Measurements from ENCODE around the gene CCDC106.

CCDC106 gene

GRCh38 chr19:55620410-55621204 is 27.4 kb upstream of the CCDC106 start:
- Histone ChIP-seq H3K4me1 (ENCODE audit: low read depth, poor library complexity, severe bottlenecking) (peaks cover 15% of the 10 kb centered on the region), H3K4me2 (no peak overlapping the region), H3K79me2 (ENCODE audit: insufficient read depth, low read depth) (no peaks in the 10 kb centered on the region), H2AFZ (ENCODE audit: low read depth) (no peak overlapping the region), H3K4me3 (IDR thresholded peaks at IDR 0.05; ENCODE audit: insufficient read depth, low read depth, low read length) (no peak overlapping the region), H4K20me1 (ENCODE audit: insufficient read depth) (no peaks in the 10 kb centered on the region), H3K9ac (no peak overlapping the region), H3K27ac (no peak overlapping the region), H3K36me3 (ENCODE audit: insufficient read depth) (no peaks in the 10 kb centered on the region), H3K27me3 (ENCODE audit: insufficient read depth, low read depth) (no peaks in the 10 kb centered on the region)
- no peak for TF ChIP-seq CTCF (conservative IDR thresholded peaks at IDR 0.05; ENCODE audit: low read depth, low read length)

- no peak for TF ChIP-seq CTCF (conservative IDR thresholded peaks at IDR 0.05; ENCODE audit: low read depth, low read length)
- Histone ChIP-seq H3K36me3 (ENCODE audit: insufficient read depth) (no peaks in the 10 kb centered on the region), H3K4me3 (IDR thresholded peaks at IDR 0.05; ENCODE audit: insufficient read depth, low read depth, low read length) (no peak overlapping the region), H3K27me3 (ENCODE audit: insufficient read depth, low read depth) (no peaks in the 10 kb centered on the region), H4K20me1 (ENCODE audit: insufficient read depth) (no peaks in the 10 kb centered on the region), H3K27ac (no peak overlapping the region), H3K9ac (no peak overlapping the region), H3K79me2 (ENCODE audit: insufficient read depth, low read depth) (no peaks in the 10 kb centered on the region), H2AFZ (ENCODE audit: low read depth) (no peak overlapping the region), H3K4me2 (no peak overlapping the region), H3K4me1 (ENCODE audit: low read depth, poor library complexity, severe bottlenecking) (peaks cover 15% of the 10 kb centered on the region)
These were observed 26.8 kb upstream of the CCDC106 start for GRCh38 chr19:55621205-55621672.

GRCh38 chr19:55621673-55622231 is 26.3 kb upstream of the CCDC106 start:
- H3K36me3 ChIP-seq (ENCODE audit: insufficient read depth): no peaks in the 10 kb centered on the region

More at GRCh38 chr19:55621673-55622231, 26.3 kb upstream of the CCDC106 start:
- Histone ChIP-seq H3K9ac (no peak overlapping the region), H2AFZ (ENCODE audit: low read depth) (no peak overlapping the region), H4K20me1 (ENCODE audit: insufficient read depth) (no peaks in the 10 kb centered on the region), H3K27ac (no peak overlapping the region), H3K79me2 (ENCODE audit: insufficient read depth, low read depth) (no peaks in the 10 kb centered on the region), H3K27me3 (ENCODE audit: insufficient read depth, low read depth) (no peaks in the 10 kb centered on the region), H3K4me2 (no peak overlapping the region), H3K4me1 (ENCODE audit: low read depth, poor library complexity, severe bottlenecking) (peaks cover 15% of the 10 kb centered on the region), H3K4me3 (IDR thresholded peaks at IDR 0.05; ENCODE audit: insufficient read depth, low read depth, low read length) (no peak overlapping the region)
- no peak for TF ChIP-seq CTCF (conservative IDR thresholded peaks at IDR 0.05; ENCODE audit: low read depth, low read length)

Measured in KMS-11 (cell line).